WTC11 (cell line): ENCODE results near the gene HACE1. TPM values are rescaled to one million over a fixed set of nuclear protein-coding genes. Genes with fewer than 3 reads are reported as not detected.

Experiments
- AFF4 ChIP-seq: sonication (generic); formaldehyde crosslinking; IDR thresholded peaks from 2 replicates; pipeline ENCODE4 v1.8.1; 2023; ENCODE audit warnings: mild to moderate bottlenecking, missing genetic modification reagents, borderline replicate concordance
- ATF3 ChIP-seq: sonication (generic); formaldehyde crosslinking; conservative IDR thresholded peaks from 2 replicates; pipeline ENCODE4 v1.8.1; 2022; ENCODE audit warnings: mild to moderate bottlenecking, missing genetic modification reagents
- CDX4 ChIP-seq: fragments of 250-450 bp; sonication (Bioruptor Pico); IDR thresholded peaks from 2 replicates; pipeline ENCODE4 v1.9.0; 2021; ENCODE audit warnings: moderate library complexity, mild to moderate bottlenecking, inconsistent platforms, borderline replicate concordance
- CTCF ChIP-seq: fragments of 200-600 bp; IDR thresholded peaks from 2 replicates; pipeline ENCODE4 v1.8.0; 2022; ENCODE audit warnings: antibody characterized with exemption
- E2F5 ChIP-seq: sonication (generic); formaldehyde crosslinking; IDR thresholded peaks from 2 replicates; pipeline ENCODE4 v1.8.1; 2022; ENCODE audit warnings: mild to moderate bottlenecking, moderate library complexity, missing genetic modification reagents
- ELF4 ChIP-seq: sonication (generic); formaldehyde crosslinking; IDR thresholded peaks from 2 replicates; pipeline ENCODE4 v1.8.1; 2022; ENCODE audit warnings: low read depth, mild to moderate bottlenecking, moderate library complexity, missing genetic modification reagents
- ETV6 ChIP-seq: sonication (generic); formaldehyde crosslinking; IDR thresholded peaks from 2 replicates; pipeline ENCODE4 v1.8.1; 2022; ENCODE audit warnings: mild to moderate bottlenecking, missing genetic modification reagents
- FOXK1 ChIP-seq: sonication (generic); formaldehyde crosslinking; IDR thresholded peaks from 2 replicates; pipeline ENCODE4 v1.8.0; 2022; ENCODE audit warnings: mild to moderate bottlenecking, moderate library complexity, missing genetic modification reagents
- FOXP1 ChIP-seq: sonication (generic); formaldehyde crosslinking; IDR thresholded peaks from 2 replicates; pipeline ENCODE4 v1.8.0; 2022; ENCODE audit warnings: missing genetic modification reagents, mild to moderate bottlenecking, moderate library complexity, borderline replicate concordance
- GTF2I ChIP-seq: fragments of 250-450 bp; sonication (Bioruptor Pico); conservative IDR thresholded peaks from 2 replicates; pipeline ENCODE4 v1.4.0; 2021; ENCODE audit warnings: mild to moderate bottlenecking
- HMGA2 ChIP-seq: fragments of 250-450 bp; sonication (Bioruptor Pico); IDR thresholded peaks from 2 replicates; pipeline ENCODE4 v1.4.0; 2021; ENCODE audit warnings: mild to moderate bottlenecking, moderate library complexity
- HMGXB4 ChIP-seq: sonication (generic); formaldehyde crosslinking; IDR thresholded peaks from 2 replicates; pipeline ENCODE4 v1.8.1; 2023; ENCODE audit warnings: mild to moderate bottlenecking, moderate library complexity, missing genetic modification reagents
- KAT7 ChIP-seq: sonication (generic); formaldehyde crosslinking; IDR thresholded peaks from 2 replicates; pipeline ENCODE4 v1.8.1; 2023; ENCODE audit warnings: missing genetic modification reagents, mild to moderate bottlenecking, borderline replicate concordance
- MAX ChIP-seq: sonication (generic); formaldehyde crosslinking; IDR thresholded peaks from 2 replicates; pipeline ENCODE4 v1.8.0; 2022; ENCODE audit warnings: mild to moderate bottlenecking, missing genetic modification reagents
- MYBL2 ChIP-seq: sonication (generic); formaldehyde crosslinking; IDR thresholded peaks from 2 replicates; pipeline ENCODE4 v1.8.1; 2023; ENCODE audit warnings: mild to moderate bottlenecking, moderate library complexity, missing genetic modification reagents
- NFYB ChIP-seq: sonication (generic); formaldehyde crosslinking; conservative IDR thresholded peaks from 2 replicates; pipeline ENCODE4 v1.8.0; 2022; ENCODE audit warnings: low read depth, missing genetic modification reagents
- NR3C1 ChIP-seq: sonication (generic); formaldehyde crosslinking; conservative IDR thresholded peaks from 2 replicates; pipeline ENCODE4 v1.8.1; 2023; ENCODE audit warnings: low read depth, mild to moderate bottlenecking, missing genetic modification reagents
- PREB ChIP-seq: sonication (generic); formaldehyde crosslinking; IDR thresholded peaks from 2 replicates; pipeline ENCODE4 v1.8.1; 2022; ENCODE audit warnings: mild to moderate bottlenecking, missing genetic modification reagents, moderate library complexity, borderline replicate concordance
- SMAD3 ChIP-seq: sonication (generic); formaldehyde crosslinking; IDR thresholded peaks from 2 replicates; pipeline ENCODE4 v1.8.0; 2022; ENCODE audit warnings: missing genetic modification reagents, mild to moderate bottlenecking, borderline replicate concordance
- SMAD4 ChIP-seq: sonication (generic); formaldehyde crosslinking; IDR thresholded peaks from 2 replicates; pipeline ENCODE4 v1.8.0; 2022; ENCODE audit warnings: mild to moderate bottlenecking, missing genetic modification reagents
- ZNF121 ChIP-seq: sonication (generic); formaldehyde crosslinking; IDR thresholded peaks from 2 replicates; pipeline ENCODE4 v1.8.0; 2023; ENCODE audit warnings: missing genetic modification reagents
- ZNF138 ChIP-seq: sonication (generic); formaldehyde crosslinking; conservative IDR thresholded peaks from 2 replicates; pipeline ENCODE4 v1.8.1; 2022; ENCODE audit warnings: mild to moderate bottlenecking, moderate library complexity, missing genetic modification reagents
- ZNF232 ChIP-seq: sonication (generic); formaldehyde crosslinking; IDR thresholded peaks from 2 replicates; pipeline ENCODE4 v1.8.0; 2022; ENCODE audit warnings: mild to moderate bottlenecking, missing genetic modification reagents
- ZNF396 ChIP-seq: fragments of 250-450 bp; sonication (Bioruptor Pico); IDR thresholded peaks from 2 replicates; pipeline ENCODE4 v1.8.0; 2021; ENCODE audit warnings: mild to moderate bottlenecking, moderate library complexity, borderline replicate concordance
- ZNF423 ChIP-seq: fragments of 250-450 bp; sonication (Bioruptor Pico); IDR thresholded peaks from 2 replicates; pipeline ENCODE4 v2.1.2; 2022; ENCODE audit warnings: mild to moderate bottlenecking, moderate library complexity
- total RNA-seq: library from RNA; stranded (reverse); gene quantifications from 3 replicates; pipeline ENCODE4 v1.2.3, GENCODE V29; 2021

The HACE1 gene
- total RNA-seq, 1 experiment from 2014 or later = 18.1 TPM

GRCh38 chr6:104859225-104860146 lies at the start of gene HACE1 (continued):
- TF ChIP-seq AFF4 (CRISPR knock-in tag) (0 out of 2 replicates have a peak, but pooled peaks have one; percentile 81), ZNF232 (CRISPR knock-in tag) (peak; percentile 72; the same call in 1 of the 2 replicates), HMGA2 (CRISPR knock-in tag) (no peak), ELF4 (peak; percentile 75; the same call in 1 of the 2 replicates), KAT7 (CRISPR knock-in tag) (peak; percentile 41; the same call in 1 of the 2 replicates), ZNF423 (CRISPR knock-in tag) (no peak), CDX4 (CRISPR knock-in tag) (no peak), ZNF396 (CRISPR knock-in tag) (no peak), FOXP1 (CRISPR knock-in tag) (peak; percentile 84; the same call in 1 of the 2 replicates), ATF3 (CRISPR knock-in tag) (no peak), SMAD4 (CRISPR knock-in tag) (no peak), E2F5 (peak; percentile 96; the same call in 1 of the 2 replicates), ZNF121 (CRISPR knock-in tag) (peak; percentile 67), MAX (CRISPR knock-in tag) (0 out of 2 replicates have a peak, but pooled peaks have one; percentile 71), CTCF (no peak), NR3C1 (no peak), MYBL2 (CRISPR knock-in tag) (no peak), FOXK1 (CRISPR knock-in tag) (peak; percentile 87), HMGXB4 (CRISPR knock-in tag) (peak; percentile 99), PREB (CRISPR knock-in tag) (no peak), NFYB (no peak), GTF2I (CRISPR knock-in tag) (no peak), ETV6 (CRISPR knock-in tag) (peak; percentile 69), ZNF138 (CRISPR knock-in tag) (no peak), SMAD3 (CRISPR knock-in tag) (peak; percentile 73)
